GM18907 (cell line): Measurements from ENCODE around the gene VPS35.

ENCODE experiments used
- ATAC-seq: cut with Tn5 transposase; IDR thresholded peaks from one replicate; pipeline ENCODE4 v1.9.1; 2021; ENCODE audit warnings: mild to moderate bottlenecking, moderate library complexity; ENCODE audit not compliant: unreplicated experiment

Gene VPS35

GRCh38 chr16:46620266-46621005 is 68.5 kb downstream of the VPS35 start:
- ATAC-seq: peak; percentile 26

GRCh38 chr16:46618516-46618915 is 70.5 kb downstream of the VPS35 start:
- ATAC-seq: no peak

GRCh38 chr16:46614006-46614405 is 75.0 kb downstream of the VPS35 start:
- ATAC-seq: no peak

DNA sequence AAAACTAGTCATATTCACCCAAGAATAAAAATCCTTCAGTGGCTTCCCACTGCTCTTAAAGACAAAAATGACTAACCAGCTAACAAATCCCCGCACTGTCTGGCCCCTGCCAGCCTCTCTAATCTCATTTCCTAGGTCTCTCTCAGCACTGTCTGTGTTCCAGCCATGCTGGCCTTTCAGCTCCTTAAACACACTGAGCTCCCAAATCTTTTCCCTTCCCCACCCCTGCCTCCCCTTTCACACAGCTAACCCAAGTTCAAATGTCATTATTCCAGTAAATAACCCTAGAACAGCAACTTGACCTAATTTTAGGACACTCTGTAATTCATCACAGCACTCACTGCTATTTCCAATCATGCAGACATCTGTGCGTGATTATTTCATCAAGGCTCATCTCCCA is 75.6 kb downstream of the VPS35 start:
- ATAC-seq: no peak

DNA sequence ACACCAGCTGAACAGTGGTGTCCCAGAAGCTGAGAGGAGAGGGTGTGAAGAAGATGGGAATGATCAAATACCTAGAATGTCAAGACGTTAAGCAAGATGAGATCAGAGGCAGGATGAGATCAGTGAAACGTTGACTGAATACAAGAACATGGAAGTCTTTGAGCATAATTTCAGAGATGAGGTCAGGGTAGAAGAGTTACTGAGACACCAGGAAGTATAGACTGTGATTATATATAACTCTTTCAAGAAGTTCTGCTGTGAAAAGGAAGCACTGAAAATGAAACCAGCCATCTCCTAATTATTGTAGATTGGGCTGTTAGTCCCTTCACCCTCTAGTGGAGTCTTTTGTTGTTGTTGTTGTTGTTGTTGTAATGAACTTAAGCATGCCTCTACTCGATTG is 76.9 kb downstream of the VPS35 start:
- no peak for ATAC-seq

- no peak for ATAC-seq
Measured at GRCh38 chr16:46607529-46607928, 81.4 kb downstream of the VPS35 start.

DNA sequence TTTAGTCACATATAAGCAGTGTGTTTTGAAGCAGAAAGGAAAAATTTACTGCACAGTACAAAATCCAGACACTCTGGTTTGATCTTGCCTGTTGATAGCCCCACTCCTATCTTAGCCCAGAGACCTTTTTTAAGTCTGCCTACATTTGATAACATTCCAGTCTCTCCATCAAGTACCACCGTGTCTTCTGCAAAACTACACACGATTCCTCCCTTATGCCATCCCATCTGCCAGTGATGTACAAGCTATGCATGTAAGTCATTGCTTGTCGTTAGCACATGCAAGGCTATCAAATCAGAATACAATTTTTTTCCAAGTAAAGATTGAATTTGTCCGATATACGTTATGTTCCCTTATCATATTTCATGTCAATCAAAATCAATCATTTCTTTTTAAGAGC is 82.7 kb downstream of the VPS35 start:
- ATAC-seq: no peak
